WTC11 (cell line): Measurements from ENCODE around the gene RSPH1. TPM values are rescaled to one million over a fixed set of nuclear protein-coding genes. Genes with fewer than 3 reads are reported as not detected.

Experiments used
- ATAC-seq: fragments of 200-7000 bp; cut with Tn5 transposase; 2 replicates; pipeline ENCODE4 v1.10.0; 2021; ENCODE audit warnings: mild to moderate bottlenecking, moderate library complexity
- CTCF ChIA-PET: fragments of 300-600 bp; sonication (Branson Sonifier 250); formaldehyde crosslinking; loops from one replicate; lab custom pipeline; 2021; ENCODE audit warnings: antibody characterized with exemption; lab: Charles Lee
- POLR2A ChIA-PET: fragments of 350-600 bp; sonication (Branson Sonifier 250); formaldehyde crosslinking; loops from one replicate; lab custom pipeline; 2021; ENCODE audit warnings: antibody characterized with exemption; lab: Charles Lee
- DNase-seq: peaks from one replicate; pipeline ENCODE4 v3.0.0; 2021; ENCODE audit warnings: low spot score
- H3K27ac Mint-ChIP-seq: 2 replicates; pipeline ENCODE4 v1.8.0; 2021; ENCODE audit warnings: mixed read lengths
- H3K27me3 Mint-ChIP-seq: 2 replicates; pipeline ENCODE4 v1.8.0; 2021; ENCODE audit warnings: low read depth, mild to moderate bottlenecking, moderate library complexity, mixed read lengths
- H3K36me3 Mint-ChIP-seq: 2 replicates; pipeline ENCODE4 v1.8.0; 2021; ENCODE audit warnings: mixed read lengths
- H3K4me1 Mint-ChIP-seq: 2 replicates; pipeline ENCODE4 v1.8.0; 2022; ENCODE audit warnings: mixed read lengths
- H3K4me3 Mint-ChIP-seq: 2 replicates; pipeline ENCODE4 v1.8.0; 2021; ENCODE audit warnings: mild to moderate bottlenecking, moderate library complexity, mixed read lengths
- H3K9me3 Mint-ChIP-seq: 2 replicates; pipeline ENCODE4 v1.8.0; 2021; ENCODE audit warnings: mixed read lengths
- ELF4 ChIP-seq: sonication (generic); formaldehyde crosslinking; IDR thresholded peaks from 2 replicates; pipeline ENCODE4 v1.8.1; 2022; ENCODE audit warnings: low read depth, mild to moderate bottlenecking, moderate library complexity, missing genetic modification reagents
- JUN ChIP-seq: sonication (generic); formaldehyde crosslinking; IDR thresholded peaks from 2 replicates; pipeline ENCODE4 v1.8.0; 2023; ENCODE audit warnings: mild to moderate bottlenecking, missing genetic modification reagents
- MXD4 ChIP-seq: fragments of 250-450 bp; sonication (Bioruptor Pico); IDR thresholded peaks from 2 replicates; pipeline ENCODE4 v1.8.0; 2021; ENCODE audit warnings: mild to moderate bottlenecking, moderate library complexity, borderline replicate concordance
- TP53 ChIP-seq: sonication (generic); formaldehyde crosslinking; IDR thresholded peaks from 2 replicates; pipeline ENCODE4 v1.8.1; 2023; ENCODE audit warnings: mild to moderate bottlenecking, missing genetic modification reagents
- ZNF317 ChIP-seq: sonication (generic); formaldehyde crosslinking; IDR thresholded peaks from 2 replicates; pipeline ENCODE4 v1.8.1; 2023; ENCODE audit warnings: low read depth, mild to moderate bottlenecking, moderate library complexity, missing genetic modification reagents, borderline replicate concordance
- total RNA-seq: library from RNA; stranded (reverse); gene quantifications from 3 replicates; pipeline ENCODE4 v1.2.3, GENCODE V29; 2021
- TF ChIP-seq, protein P1 (sequence below): sonication (generic); formaldehyde crosslinking; IDR thresholded peaks from 2 replicates; pipeline ENCODE4 v1.8.0; 2023; ENCODE audit warnings: missing genetic modification reagents, mild to moderate bottlenecking, borderline replicate concordance
- TF ChIP-seq, protein P2 (sequence below): sonication (generic); formaldehyde crosslinking; IDR thresholded peaks from 2 replicates; pipeline ENCODE4 v1.8.1; 2023; ENCODE audit warnings: mild to moderate bottlenecking, missing genetic modification reagents, moderate library complexity
- TF ChIP-seq, protein P3 (sequence below): fragments of 250-450 bp; sonication (Bioruptor Pico); conservative IDR thresholded peaks from 2 replicates; pipeline ENCODE4 v1.9.0; 2021; ENCODE audit warnings: mild to moderate bottlenecking
- TF ChIP-seq, protein P4 (sequence below): fragments of 250-450 bp; sonication (Bioruptor Pico); IDR thresholded peaks from 2 replicates; pipeline ENCODE4 v1.9.0; 2021; ENCODE audit warnings: mild to moderate bottlenecking
- TF ChIP-seq, protein P5 (sequence below): sonication (generic); formaldehyde crosslinking; IDR thresholded peaks from 2 replicates; pipeline ENCODE4 v1.8.1; 2023; ENCODE audit warnings: mild to moderate bottlenecking, moderate library complexity, missing genetic modification reagents
- TF ChIP-seq, protein P6 (sequence below): sonication (generic); formaldehyde crosslinking; IDR thresholded peaks from 2 replicates; pipeline ENCODE4 v1.8.1; 2023; ENCODE audit warnings: mild to moderate bottlenecking, missing genetic modification reagents, borderline replicate concordance
- TF ChIP-seq, protein P7 (sequence below): sonication (generic); formaldehyde crosslinking; conservative IDR thresholded peaks from 2 replicates; pipeline ENCODE4 v1.8.1; 2023; ENCODE audit warnings: mild to moderate bottlenecking, low read depth, missing genetic modification reagents, moderate library complexity
- TF ChIP-seq, protein P8 (sequence below): sonication (generic); formaldehyde crosslinking; IDR thresholded peaks from 2 replicates; pipeline ENCODE4 v1.8.1; 2023; ENCODE audit warnings: mild to moderate bottlenecking, missing genetic modification reagents

Gene RSPH1
- total RNA-seq, 1 experiment from 2014 or later, result 0.11 TPM

DNA sequence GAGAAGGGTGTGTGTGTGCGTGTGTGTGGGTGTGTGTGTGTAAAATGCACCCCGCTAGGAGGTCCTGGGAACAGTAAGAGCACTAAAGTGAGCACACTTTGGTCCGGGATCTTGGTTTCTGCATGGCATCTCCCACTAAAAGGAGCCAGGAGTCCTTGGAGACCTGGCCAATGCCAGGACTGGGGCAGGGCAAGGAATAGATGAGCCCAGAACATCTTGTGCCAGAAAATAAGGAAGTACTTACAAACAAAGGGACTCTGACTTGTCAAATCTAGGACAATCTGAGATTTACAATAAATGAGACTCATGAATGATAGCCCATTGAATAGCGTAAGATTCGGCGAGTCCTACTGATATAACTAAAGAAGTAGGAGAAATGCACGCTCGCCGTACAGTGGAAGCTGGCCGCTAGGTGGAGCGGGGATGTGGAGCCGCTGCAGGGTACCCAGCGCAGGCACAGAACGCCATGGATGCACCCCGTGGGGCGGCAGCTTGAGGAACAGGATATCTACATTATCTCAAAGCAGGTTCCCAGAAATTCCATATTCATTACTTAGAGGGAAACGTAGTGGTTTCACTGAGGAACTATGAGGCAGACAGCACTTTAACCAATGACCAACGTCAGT, 24.7 kb upstream of the RSPH1 start (continued):
- TF ChIP-seq, protein P1, sequence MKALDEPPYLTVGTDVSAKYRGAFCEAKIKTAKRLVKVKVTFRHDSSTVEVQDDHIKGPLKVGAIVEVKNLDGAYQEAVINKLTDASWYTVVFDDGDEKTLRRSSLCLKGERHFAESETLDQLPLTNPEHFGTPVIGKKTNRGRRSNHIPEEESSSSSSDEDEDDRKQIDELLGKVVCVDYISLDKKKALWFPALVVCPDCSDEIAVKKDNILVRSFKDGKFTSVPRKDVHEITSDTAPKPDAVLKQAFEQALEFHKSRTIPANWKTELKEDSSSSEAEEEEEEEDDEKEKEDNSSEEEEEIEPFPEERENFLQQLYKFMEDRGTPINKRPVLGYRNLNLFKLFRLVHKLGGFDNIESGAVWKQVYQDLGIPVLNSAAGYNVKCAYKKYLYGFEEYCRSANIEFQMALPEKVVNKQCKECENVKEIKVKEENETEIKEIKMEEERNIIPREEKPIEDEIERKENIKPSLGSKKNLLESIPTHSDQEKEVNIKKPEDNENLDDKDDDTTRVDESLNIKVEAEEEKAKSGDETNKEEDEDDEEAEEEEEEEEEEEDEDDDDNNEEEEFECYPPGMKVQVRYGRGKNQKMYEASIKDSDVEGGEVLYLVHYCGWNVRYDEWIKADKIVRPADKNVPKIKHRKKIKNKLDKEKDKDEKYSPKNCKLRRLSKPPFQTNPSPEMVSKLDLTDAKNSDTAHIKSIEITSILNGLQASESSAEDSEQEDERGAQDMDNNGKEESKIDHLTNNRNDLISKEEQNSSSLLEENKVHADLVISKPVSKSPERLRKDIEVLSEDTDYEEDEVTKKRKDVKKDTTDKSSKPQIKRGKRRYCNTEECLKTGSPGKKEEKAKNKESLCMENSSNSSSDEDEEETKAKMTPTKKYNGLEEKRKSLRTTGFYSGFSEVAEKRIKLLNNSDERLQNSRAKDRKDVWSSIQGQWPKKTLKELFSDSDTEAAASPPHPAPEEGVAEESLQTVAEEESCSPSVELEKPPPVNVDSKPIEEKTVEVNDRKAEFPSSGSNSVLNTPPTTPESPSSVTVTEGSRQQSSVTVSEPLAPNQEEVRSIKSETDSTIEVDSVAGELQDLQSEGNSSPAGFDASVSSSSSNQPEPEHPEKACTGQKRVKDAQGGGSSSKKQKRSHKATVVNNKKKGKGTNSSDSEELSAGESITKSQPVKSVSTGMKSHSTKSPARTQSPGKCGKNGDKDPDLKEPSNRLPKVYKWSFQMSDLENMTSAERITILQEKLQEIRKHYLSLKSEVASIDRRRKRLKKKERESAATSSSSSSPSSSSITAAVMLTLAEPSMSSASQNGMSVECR (CRISPR knock-in tag), result no peak
- TF ChIP-seq, protein P2, sequence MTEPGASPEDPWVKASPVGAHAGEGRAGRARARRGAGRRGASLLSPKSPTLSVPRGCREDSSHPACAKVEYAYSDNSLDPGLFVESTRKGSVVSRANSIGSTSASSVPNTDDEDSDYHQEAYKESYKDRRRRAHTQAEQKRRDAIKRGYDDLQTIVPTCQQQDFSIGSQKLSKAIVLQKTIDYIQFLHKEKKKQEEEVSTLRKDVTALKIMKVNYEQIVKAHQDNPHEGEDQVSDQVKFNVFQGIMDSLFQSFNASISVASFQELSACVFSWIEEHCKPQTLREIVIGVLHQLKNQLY, result no peak
- TF ChIP-seq MXD4 (CRISPR knock-in tag) (no peak), JUN (no peak)

DNA sequence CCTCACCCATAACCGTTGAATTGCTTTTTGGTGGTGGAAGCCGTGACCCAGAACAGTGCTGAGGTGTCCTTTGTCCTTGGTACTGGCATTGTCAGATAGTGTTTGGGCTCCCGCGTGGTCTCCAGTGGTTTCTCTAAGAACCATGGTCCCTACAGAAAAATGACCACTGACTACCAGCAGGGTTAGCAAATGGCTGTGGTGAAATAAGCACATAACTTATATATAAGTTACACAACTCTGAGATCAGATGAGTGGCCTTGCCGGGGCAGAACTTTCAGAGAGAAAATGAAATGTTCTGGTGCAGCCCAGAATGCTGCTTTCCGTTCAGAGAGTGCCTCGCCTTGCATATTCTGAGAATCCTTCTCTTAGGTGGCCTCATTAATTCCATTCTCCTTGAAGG, 22.6 kb upstream of the RSPH1 start:
- Mint-ChIP-seq H3K9me3 (no peaks in the 10 kb centered on the region), H3K27ac (peak overlapping the region; percentile 13; the same call in 1 of the 2 replicates), H3K36me3 (peaks cover 47% of the 10 kb centered on the region), H3K27me3 (no peaks in the 10 kb centered on the region), H3K4me1 (peaks cover 48% of the 10 kb centered on the region), H3K4me3 (no peak overlapping the region)
- ChIA-PET CTCF (no interaction called here), POLR2A (no interaction called here)
- ATAC-seq, result no peak
- no peak for DNase-seq
- TF ChIP-seq TP53 (CRISPR knock-in tag) (no peak), JUN (no peak), ELF4 (CRISPR knock-in tag) (no peak), ZNF317 (no peak)
- TF ChIP-seq, protein P3, sequence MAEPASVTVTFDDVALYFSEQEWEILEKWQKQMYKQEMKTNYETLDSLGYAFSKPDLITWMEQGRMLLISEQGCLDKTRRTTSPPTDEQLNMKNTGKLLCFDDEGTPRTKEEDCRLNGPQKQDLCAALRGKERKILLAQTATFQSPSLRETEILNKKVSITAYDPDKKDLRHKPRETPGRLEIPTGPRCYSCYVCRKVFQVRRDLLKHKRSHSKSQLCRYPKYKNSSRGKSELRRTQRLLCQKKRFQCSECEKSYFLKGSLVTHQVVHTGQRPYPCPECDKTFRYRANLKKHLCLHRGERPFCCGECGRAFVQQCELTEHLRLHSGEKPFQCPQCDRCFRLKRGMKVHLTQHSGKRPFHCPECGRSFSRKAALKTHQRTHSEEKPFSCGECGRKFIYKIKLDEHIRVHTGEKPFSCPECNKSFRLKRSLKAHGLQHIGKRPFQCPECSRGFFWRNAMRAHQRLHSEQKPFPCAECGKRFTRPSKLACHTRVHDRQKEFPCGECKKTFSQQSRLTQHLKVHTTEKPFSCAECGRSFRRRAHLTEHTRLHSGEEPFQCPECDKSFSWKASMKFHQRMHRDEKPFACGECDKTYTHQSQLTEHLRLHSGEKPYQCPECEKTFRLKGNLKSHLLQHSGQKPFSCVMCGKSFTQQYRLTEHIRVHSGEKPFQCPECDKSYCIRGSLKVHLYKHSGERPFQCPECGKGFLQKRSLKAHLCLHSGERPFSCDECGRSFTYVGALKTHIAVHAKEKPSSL (CRISPR knock-in tag), result no peak
- TF ChIP-seq, protein P4, sequence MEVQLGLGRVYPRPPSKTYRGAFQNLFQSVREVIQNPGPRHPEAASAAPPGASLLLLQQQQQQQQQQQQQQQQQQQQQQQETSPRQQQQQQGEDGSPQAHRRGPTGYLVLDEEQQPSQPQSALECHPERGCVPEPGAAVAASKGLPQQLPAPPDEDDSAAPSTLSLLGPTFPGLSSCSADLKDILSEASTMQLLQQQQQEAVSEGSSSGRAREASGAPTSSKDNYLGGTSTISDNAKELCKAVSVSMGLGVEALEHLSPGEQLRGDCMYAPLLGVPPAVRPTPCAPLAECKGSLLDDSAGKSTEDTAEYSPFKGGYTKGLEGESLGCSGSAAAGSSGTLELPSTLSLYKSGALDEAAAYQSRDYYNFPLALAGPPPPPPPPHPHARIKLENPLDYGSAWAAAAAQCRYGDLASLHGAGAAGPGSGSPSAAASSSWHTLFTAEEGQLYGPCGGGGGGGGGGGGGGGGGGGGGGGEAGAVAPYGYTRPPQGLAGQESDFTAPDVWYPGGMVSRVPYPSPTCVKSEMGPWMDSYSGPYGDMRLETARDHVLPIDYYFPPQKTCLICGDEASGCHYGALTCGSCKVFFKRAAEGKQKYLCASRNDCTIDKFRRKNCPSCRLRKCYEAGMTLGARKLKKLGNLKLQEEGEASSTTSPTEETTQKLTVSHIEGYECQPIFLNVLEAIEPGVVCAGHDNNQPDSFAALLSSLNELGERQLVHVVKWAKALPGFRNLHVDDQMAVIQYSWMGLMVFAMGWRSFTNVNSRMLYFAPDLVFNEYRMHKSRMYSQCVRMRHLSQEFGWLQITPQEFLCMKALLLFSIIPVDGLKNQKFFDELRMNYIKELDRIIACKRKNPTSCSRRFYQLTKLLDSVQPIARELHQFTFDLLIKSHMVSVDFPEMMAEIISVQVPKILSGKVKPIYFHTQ, result no peak
- TF ChIP-seq, protein P5, sequence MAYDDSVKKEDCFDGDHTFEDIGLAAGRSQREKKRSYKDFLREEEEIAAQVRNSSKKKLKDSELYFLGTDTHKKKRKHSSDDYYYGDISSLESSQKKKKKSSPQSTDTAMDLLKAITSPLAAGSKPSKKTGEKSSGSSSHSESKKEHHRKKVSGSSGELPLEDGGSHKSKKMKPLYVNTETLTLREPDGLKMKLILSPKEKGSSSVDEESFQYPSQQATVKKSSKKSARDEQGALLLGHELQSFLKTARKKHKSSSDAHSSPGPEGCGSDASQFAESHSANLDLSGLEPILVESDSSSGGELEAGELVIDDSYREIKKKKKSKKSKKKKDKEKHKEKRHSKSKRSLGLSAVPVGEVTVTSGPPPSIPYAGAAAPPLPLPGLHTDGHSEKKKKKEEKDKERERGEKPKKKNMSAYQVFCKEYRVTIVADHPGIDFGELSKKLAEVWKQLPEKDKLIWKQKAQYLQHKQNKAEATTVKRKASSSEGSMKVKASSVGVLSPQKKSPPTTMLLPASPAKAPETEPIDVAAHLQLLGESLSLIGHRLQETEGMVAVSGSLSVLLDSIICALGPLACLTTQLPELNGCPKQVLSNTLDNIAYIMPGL (CRISPR knock-in tag), result no peak
- TF ChIP-seq, protein P6, sequence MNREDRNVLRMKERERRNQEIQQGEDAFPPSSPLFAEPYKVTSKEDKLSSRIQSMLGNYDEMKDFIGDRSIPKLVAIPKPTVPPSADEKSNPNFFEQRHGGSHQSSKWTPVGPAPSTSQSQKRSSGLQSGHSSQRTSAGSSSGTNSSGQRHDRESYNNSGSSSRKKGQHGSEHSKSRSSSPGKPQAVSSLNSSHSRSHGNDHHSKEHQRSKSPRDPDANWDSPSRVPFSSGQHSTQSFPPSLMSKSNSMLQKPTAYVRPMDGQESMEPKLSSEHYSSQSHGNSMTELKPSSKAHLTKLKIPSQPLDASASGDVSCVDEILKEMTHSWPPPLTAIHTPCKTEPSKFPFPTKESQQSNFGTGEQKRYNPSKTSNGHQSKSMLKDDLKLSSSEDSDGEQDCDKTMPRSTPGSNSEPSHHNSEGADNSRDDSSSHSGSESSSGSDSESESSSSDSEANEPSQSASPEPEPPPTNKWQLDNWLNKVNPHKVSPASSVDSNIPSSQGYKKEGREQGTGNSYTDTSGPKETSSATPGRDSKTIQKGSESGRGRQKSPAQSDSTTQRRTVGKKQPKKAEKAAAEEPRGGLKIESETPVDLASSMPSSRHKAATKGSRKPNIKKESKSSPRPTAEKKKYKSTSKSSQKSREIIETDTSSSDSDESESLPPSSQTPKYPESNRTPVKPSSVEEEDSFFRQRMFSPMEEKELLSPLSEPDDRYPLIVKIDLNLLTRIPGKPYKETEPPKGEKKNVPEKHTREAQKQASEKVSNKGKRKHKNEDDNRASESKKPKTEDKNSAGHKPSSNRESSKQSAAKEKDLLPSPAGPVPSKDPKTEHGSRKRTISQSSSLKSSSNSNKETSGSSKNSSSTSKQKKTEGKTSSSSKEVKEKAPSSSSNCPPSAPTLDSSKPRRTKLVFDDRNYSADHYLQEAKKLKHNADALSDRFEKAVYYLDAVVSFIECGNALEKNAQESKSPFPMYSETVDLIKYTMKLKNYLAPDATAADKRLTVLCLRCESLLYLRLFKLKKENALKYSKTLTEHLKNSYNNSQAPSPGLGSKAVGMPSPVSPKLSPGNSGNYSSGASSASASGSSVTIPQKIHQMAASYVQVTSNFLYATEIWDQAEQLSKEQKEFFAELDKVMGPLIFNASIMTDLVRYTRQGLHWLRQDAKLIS (CRISPR knock-in tag), result no peak
- TF ChIP-seq, protein P7, sequence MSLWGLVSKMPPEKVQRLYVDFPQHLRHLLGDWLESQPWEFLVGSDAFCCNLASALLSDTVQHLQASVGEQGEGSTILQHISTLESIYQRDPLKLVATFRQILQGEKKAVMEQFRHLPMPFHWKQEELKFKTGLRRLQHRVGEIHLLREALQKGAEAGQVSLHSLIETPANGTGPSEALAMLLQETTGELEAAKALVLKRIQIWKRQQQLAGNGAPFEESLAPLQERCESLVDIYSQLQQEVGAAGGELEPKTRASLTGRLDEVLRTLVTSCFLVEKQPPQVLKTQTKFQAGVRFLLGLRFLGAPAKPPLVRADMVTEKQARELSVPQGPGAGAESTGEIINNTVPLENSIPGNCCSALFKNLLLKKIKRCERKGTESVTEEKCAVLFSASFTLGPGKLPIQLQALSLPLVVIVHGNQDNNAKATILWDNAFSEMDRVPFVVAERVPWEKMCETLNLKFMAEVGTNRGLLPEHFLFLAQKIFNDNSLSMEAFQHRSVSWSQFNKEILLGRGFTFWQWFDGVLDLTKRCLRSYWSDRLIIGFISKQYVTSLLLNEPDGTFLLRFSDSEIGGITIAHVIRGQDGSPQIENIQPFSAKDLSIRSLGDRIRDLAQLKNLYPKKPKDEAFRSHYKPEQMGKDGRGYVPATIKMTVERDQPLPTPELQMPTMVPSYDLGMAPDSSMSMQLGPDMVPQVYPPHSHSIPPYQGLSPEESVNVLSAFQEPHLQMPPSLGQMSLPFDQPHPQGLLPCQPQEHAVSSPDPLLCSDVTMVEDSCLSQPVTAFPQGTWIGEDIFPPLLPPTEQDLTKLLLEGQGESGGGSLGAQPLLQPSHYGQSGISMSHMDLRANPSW (CRISPR knock-in tag), result no peak
- TF ChIP-seq, protein P8, sequence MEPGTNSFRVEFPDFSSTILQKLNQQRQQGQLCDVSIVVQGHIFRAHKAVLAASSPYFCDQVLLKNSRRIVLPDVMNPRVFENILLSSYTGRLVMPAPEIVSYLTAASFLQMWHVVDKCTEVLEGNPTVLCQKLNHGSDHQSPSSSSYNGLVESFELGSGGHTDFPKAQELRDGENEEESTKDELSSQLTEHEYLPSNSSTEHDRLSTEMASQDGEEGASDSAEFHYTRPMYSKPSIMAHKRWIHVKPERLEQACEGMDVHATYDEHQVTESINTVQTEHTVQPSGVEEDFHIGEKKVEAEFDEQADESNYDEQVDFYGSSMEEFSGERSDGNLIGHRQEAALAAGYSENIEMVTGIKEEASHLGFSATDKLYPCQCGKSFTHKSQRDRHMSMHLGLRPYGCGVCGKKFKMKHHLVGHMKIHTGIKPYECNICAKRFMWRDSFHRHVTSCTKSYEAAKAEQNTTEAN (CRISPR knock-in tag), result no peak
